Activated CD8-positive, alpha-beta T cell treated with anti-CD3 and anti-CD28 coated beads for 36 hours (primary cell): ENCODE data around the gene SHLD1. TPM values are rescaled to one million over a fixed set of nuclear protein-coding genes. Genes with fewer than 3 reads are reported as not detected.

Experiments used
- ATAC-seq: fragments of 200-7000 bp; cut with Tn5 transposase; one replicate; pipeline ENCODE4 v1.10.0; 2021; ENCODE audit warnings: mild to moderate bottlenecking, moderate library complexity
- CTCF ChIA-PET: fragments of 350-600 bp; sonication (Branson Sonifier 250); formaldehyde crosslinking; loops from one replicate; lab custom pipeline; 2021; ENCODE audit warnings: antibody characterized with exemption; lab: Charles Lee
- POLR2A ChIA-PET: fragments of 350-600 bp; sonication (Branson Sonifier 250); formaldehyde crosslinking; loops from one replicate; lab custom pipeline; 2021; ENCODE audit warnings: antibody characterized with exemption; lab: Charles Lee
- DNase-seq: peaks from one replicate; pipeline ENCODE4 v3.0.0-alpha.2; 2020
- H3K27ac Mint-ChIP-seq: one replicate; pipeline ENCODE4 v1.8.0; 2021; ENCODE audit warnings: mild to moderate bottlenecking, mixed read lengths
- H3K27me3 Mint-ChIP-seq: one replicate; pipeline ENCODE4 v1.8.0; 2021; ENCODE audit warnings: mixed read lengths
- H3K36me3 Mint-ChIP-seq: one replicate; pipeline ENCODE4 v1.8.0; 2021; ENCODE audit warnings: low read depth, mixed read lengths
- H3K4me1 Mint-ChIP-seq: one replicate; pipeline ENCODE4 v1.8.0; 2021; ENCODE audit warnings: low read depth, mixed read lengths
- H3K4me3 Mint-ChIP-seq: one replicate; pipeline ENCODE4 v1.8.0; 2021; ENCODE audit warnings: mild to moderate bottlenecking, moderate library complexity, mixed read lengths
- H3K9me3 Mint-ChIP-seq: one replicate; pipeline ENCODE4 v1.8.0; 2021; ENCODE audit warnings: mixed read lengths
- intact Hi-C: fragments of 100-400 bp; cut with micrococcal nuclease; formaldehyde crosslinking; loops from one replicate; pipeline ENCODE4 v1.10.0; 2022
- total RNA-seq, 2 experiments: library from RNA; stranded (reverse); gene quantifications; one replicate each; pipeline ENCODE4 v1.2.3, GENCODE V29; 2021
- TF ChIP-seq, protein P1 (sequence below): fragments of 200-600 bp; IDR thresholded peaks from one replicate; pipeline ENCODE4 v1.8.0; 2022; ENCODE audit warnings: antibody characterized with exemption, mild to moderate bottlenecking

The SHLD1 gene
- total RNA-seq, 2 experiments from 2014 or later = 6.5 to 6.9 TPM

DNA sequence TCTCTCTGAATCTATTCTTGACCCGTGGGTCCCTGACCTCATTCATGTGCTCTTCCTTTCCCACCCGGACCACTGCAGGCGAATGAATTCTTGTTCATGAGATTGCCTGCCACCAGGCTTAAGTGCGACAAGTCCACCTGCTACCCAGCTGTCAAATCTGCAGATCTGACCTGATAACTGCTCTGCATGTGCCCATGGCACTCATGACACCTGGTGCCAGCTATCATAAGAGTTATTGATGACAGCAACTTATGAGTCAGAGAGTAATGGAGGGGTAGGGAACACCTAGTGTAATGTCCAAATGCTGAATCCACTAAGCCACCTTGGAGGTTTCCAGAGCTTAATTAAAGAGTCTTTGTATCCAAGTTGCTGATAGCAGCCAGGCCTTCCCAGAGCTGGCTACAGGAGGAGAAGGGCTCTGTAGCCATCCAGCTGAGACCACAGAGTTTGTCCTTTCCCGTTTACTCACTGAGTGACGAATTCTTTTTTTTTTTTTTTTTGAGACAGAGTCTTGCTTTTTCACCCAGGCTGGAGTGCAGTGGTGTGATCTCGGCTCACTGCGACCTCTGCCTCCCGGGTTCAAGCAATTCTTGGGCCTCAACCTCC lies 17.4 kb downstream of the SHLD1 start:
- Mint-ChIP-seq H3K4me3 (no peak overlapping the region), H3K27ac (no peak overlapping the region), H3K27me3 (no peaks in the 10 kb centered on the region), H3K9me3 (no peaks in the 10 kb centered on the region), H3K36me3 (peaks cover 2% of the 10 kb centered on the region), H3K4me1 (peaks cover 27% of the 10 kb centered on the region)
- ChIA-PET CTCF (interaction anchor here (1.5 to 1.6 kb wide), 2 partner anchors 20 to 200 kb away, joined by 3 to 7 read pairs; no protein-coding TSS in a partner anchor), POLR2A (interaction anchor here (0.7 to 1.2 kb wide), 4 partner anchors 18 to 159 kb away, joined by 3 read pairs; partner anchors contain the start of gene SHLD1)
- DNase-seq (no peak), ATAC-seq (no peak)
- TF ChIP-seq, protein P1, sequence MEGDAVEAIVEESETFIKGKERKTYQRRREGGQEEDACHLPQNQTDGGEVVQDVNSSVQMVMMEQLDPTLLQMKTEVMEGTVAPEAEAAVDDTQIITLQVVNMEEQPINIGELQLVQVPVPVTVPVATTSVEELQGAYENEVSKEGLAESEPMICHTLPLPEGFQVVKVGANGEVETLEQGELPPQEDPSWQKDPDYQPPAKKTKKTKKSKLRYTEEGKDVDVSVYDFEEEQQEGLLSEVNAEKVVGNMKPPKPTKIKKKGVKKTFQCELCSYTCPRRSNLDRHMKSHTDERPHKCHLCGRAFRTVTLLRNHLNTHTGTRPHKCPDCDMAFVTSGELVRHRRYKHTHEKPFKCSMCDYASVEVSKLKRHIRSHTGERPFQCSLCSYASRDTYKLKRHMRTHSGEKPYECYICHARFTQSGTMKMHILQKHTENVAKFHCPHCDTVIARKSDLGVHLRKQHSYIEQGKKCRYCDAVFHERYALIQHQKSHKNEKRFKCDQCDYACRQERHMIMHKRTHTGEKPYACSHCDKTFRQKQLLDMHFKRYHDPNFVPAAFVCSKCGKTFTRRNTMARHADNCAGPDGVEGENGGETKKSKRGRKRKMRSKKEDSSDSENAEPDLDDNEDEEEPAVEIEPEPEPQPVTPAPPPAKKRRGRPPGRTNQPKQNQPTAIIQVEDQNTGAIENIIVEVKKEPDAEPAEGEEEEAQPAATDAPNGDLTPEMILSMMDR = no peak
- intact Hi-C loops = no loop called here

DNA sequence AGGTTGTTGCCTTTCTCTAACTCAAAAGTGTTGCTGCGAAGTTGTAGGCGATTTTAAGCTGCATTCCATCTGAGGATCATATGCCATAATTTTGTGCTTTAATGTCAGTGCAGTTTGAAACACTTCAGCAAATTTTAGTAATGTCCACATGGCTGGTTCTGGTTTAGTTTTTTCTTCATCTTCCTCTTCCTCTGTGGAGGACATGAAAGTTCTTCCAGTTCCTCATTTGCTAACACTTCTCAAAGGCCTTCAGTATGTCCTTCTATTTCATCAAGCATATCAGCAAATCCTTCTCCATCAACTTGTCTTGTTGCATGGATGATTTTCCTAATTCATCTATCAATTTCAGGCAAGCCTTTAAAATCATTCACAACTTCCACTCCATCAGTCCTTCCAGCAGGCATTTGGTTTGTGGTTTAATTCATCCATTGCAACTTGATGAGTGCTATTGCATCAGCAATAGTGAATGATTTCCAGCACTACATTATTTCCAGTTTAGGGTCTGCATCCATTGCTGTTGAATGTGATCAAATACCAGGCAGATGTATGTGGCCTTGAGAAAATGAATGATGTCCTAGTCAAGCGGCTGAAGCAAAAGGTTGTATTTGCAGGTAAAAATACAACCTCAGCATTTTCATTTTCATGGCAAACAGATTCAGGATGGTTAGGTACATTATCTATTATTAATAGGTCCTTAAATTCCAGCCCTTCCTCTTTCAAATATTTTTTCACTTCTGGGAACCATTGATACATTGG lies 20.2 kb downstream of the SHLD1 start:
- Mint-ChIP-seq H3K27ac (peak overlapping the region; percentile 58), H3K4me1 (peaks cover 23% of the 10 kb centered on the region), H3K4me3 (no peak overlapping the region), H3K9me3 (no peaks in the 10 kb centered on the region), H3K36me3 (peaks cover 16% of the 10 kb centered on the region), H3K27me3 (no peaks in the 10 kb centered on the region)
- ChIA-PET CTCF (interaction anchor here (0.6 kb wide), 1 partner anchor 18 kb away, joined by 3 read pairs; no protein-coding TSS in a partner anchor), POLR2A (interaction anchor here (1.0 kb wide), 1 partner anchor 162 kb away, joined by 3 read pairs; no protein-coding TSS in a partner anchor)
- intact Hi-C loops = no loop called here
- TF ChIP-seq, protein P1 = no peak
- ATAC-seq = no peak
- no peak for DNase-seq

DNA sequence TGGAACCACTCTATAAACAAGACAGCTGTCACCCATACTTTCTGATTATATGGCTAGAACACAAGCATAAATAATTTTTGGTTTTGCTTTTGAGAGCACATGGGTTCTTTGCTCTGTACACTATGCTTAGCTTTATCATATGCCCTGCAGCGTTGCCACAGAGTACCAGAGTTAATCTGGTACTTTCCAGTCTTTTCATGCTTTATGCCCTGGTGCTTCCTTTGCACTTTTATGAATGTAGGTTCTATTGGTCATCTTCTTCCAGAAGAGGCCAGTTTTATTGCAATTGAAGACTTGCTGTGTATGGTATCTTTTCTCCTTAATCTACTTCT lies 20.8 kb downstream of the SHLD1 start:
- no peaks in the 10 kb centered on the region for H3K9me3 Mint-ChIP-seq
- H3K4me1 Mint-ChIP-seq = peaks cover 21% of the 10 kb centered on the region
- no peak overlapping the region for H3K4me3 Mint-ChIP-seq
- intact Hi-C loops = no loop called here
- no peaks in the 10 kb centered on the region for H3K27me3 Mint-ChIP-seq
- ChIA-PET CTCF (interaction anchor here (0.6 kb wide), 1 partner anchor 17 kb away, joined by 3 read pairs; no protein-coding TSS in a partner anchor), POLR2A (interaction anchor here (1.0 kb wide), 1 partner anchor 163 kb away, joined by 3 read pairs; no protein-coding TSS in a partner anchor)
- DNase-seq (no peak), ATAC-seq (no peak)
- peaks cover 16% of the 10 kb centered on the region for H3K36me3 Mint-ChIP-seq
- H3K27ac Mint-ChIP-seq = peak overlapping the region; percentile 14
- TF ChIP-seq, protein P1 = no peak

DNA sequence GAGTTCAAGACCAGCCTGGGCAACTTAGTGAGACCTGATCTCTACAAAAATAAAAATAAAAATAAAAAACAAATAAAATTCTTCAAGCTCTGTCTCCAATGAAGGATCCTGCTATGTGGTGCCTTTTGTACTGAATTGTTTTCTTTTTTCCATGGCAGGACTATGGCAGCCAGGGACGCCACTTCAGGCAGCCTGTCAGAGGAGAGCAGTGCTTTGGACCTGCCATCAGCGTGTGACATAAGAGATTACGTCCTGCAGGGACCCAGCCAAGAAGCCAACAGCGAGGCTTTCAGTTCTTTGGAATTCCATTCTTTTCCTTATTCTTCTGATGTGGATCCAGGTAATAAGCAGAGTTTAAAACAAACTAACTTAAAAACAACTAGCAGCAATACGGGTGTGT lies 22.5 kb downstream of the SHLD1 start:
- Mint-ChIP-seq H3K27ac (no peak overlapping the region), H3K4me3 (no peak overlapping the region), H3K27me3 (no peaks in the 10 kb centered on the region), H3K4me1 (peaks cover 17% of the 10 kb centered on the region), H3K9me3 (no peaks in the 10 kb centered on the region), H3K36me3 (peaks cover 16% of the 10 kb centered on the region)
- ChIA-PET POLR2A (no interaction called here), CTCF (interaction anchor here (1.1 to 1.7 kb wide), 4 partner anchors 15 to 242 kb away, joined by 3 to 4 read pairs (median 4); no protein-coding TSS in a partner anchor)
- intact Hi-C loops = no loop called here
- DNase-seq = no peak
- TF ChIP-seq, protein P1 = no peak
- no peak for ATAC-seq
